Measurements from ENCODE around the gene RPS26.

RPS26 gene

GRCh38 chr12:56078931-56079722, 37.4 kb downstream of the RPS26 start:
- DNase-seq = no peak

GRCh38 chr12:56079723-56080555, 38.2 kb downstream of the RPS26 start, which contains the start of gene ERBB3:
Gene ERBB3, plus strand, starts transcription at chr12:56080165. Its CDS starts 136 bp downstream, at chr12:56080301.
- peak; percentile 76 for DNase-seq

GRCh38 chr12:56080556-56081138, 38.9 kb downstream of the RPS26 start:
- DNase-seq = no peak

GRCh38 chr12:56081393-56082347, 40.0 kb downstream of the RPS26 start:
- DNase-seq = no peak

GRCh38 chr12:56082382-56082781, 40.7 kb downstream of the RPS26 start:
- no peak for DNase-seq

- DNase-seq = no peak
These were observed 41.2 kb downstream of the RPS26 start for GRCh38 chr12:56082967-56083366.

GRCh38 chr12:56084958-56085543, 43.3 kb downstream of the RPS26 start:
- DNase-seq = no peak

- DNase-seq = no peak
These were observed 44.4 kb downstream of the RPS26 start for GRCh38 chr12:56086096-56086495.

GRCh38 chr12:56086608-56087007, 44.9 kb downstream of the RPS26 start:
- no peak for DNase-seq

GRCh38 chr12:56087220-56087619, 45.5 kb downstream of the RPS26 start:
- no peak for DNase-seq

Measured in NCI-H1048 (cell line).